Lower leg skin (tissue), 3 donors: ENCODE results near the gene UNC45A.

Experiments
- POLR2A ChIP-seq, 2 donors: fragments of 450-650 bp; IDR thresholded peaks; one replicate each; pipeline ENCODE4 v1.6.1; 2016 to 2017; ENCODE audit warnings: antibody characterized with exemption in 2 of 2, mild to moderate bottlenecking in 1 of 2, moderate library complexity in 1 of 2
- TF ChIP-seq, protein P1 (sequence below), 3 donors: fragments of 450-650 bp; IDR thresholded peaks; one replicate each; pipeline ENCODE4 v1.5.1; 2016; ENCODE audit warnings: antibody characterized with exemption in 3 of 3, mild to moderate bottlenecking in 3 of 3, moderate library complexity in 2 of 3

DNA sequence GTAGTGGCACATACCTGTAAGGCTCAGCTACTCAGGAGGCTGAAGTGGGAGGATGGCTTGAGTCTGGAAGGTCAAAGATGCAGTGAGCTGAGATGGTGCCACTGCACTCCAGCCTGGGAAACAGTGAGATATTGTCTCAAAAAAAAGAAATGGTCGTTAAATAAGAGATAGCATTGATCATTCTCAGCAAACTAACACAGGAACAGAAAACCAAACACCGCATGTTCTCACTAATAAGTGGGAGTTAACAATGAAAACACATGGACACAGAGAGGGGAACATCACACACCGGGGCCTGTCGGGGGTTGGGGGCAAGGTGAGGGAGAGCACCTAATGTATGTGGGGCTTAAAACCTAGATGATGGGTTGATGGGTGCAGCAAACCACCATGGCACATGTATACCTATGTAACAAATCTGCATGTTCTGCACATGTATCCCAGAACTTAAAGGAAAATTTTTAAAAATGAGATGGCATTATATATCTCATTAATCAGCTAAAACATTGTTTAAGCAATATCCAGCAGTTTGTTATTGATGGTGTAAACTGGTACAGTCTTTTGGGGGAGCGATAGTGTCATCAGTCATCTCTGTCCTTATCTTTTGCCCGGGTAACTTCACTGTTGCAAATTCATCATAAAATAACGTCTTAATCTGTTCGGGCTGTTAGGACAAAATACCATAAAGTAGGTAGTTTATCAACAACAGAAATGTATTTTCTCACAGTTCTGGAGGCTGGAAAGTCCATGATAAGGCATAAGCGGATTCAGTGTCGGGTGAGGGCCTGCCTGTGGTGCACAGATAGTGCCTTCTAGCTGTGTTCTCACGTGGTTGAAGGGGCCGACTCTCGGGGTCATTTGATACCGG, 33.7 kb upstream of the UNC45A start:
- TF ChIP-seq, protein P1, sequence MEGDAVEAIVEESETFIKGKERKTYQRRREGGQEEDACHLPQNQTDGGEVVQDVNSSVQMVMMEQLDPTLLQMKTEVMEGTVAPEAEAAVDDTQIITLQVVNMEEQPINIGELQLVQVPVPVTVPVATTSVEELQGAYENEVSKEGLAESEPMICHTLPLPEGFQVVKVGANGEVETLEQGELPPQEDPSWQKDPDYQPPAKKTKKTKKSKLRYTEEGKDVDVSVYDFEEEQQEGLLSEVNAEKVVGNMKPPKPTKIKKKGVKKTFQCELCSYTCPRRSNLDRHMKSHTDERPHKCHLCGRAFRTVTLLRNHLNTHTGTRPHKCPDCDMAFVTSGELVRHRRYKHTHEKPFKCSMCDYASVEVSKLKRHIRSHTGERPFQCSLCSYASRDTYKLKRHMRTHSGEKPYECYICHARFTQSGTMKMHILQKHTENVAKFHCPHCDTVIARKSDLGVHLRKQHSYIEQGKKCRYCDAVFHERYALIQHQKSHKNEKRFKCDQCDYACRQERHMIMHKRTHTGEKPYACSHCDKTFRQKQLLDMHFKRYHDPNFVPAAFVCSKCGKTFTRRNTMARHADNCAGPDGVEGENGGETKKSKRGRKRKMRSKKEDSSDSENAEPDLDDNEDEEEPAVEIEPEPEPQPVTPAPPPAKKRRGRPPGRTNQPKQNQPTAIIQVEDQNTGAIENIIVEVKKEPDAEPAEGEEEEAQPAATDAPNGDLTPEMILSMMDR (IDR thresholded peaks at IDR 0.05) = no peak
- no peak for TF ChIP-seq POLR2A (IDR thresholded peaks at IDR 0.05)
